CD14-positive monocyte (primary cell): Measurements from ENCODE around the gene MRGPRD. TPM values are rescaled to one million over a fixed set of nuclear protein-coding genes. Genes with fewer than 3 reads are reported as not detected.

Experiments
- DNase-seq, 3 donors: peaks; one replicate each; pipeline ENCODE4 v3.0.0-alpha.2; 2011 to 2022
- H2AFZ ChIP-seq: 2 replicates; pipeline ENCODE4 v1.6.0; 2012; ENCODE audit warnings: mild to moderate bottlenecking, low read depth, low read length, inconsistent platforms; ENCODE audit not compliant: insufficient read depth, poor library complexity, severe bottlenecking
- H3K27ac ChIP-seq, 2 donors: 1 replicate in 1 of 2; 2 replicates in 1 of 2; pipeline ENCODE4 v1.5.1; 2012 to 2013; ENCODE audit warnings: low read length in 2 of 2, control low read depth in 1 of 2, inconsistent platforms in 1 of 2, low read depth in 1 of 2, mild to moderate bottlenecking in 1 of 2
- H3K27me3 ChIP-seq, 2 donors: one replicate each; pipeline versions ENCODE4 v1.6.0 to v1.6.1; 2011 to 2013; ENCODE audit warnings: low read length in 2 of 2; ENCODE audit not compliant: control insufficient read depth in 2 of 2, insufficient read depth in 2 of 2
- H3K36me3 ChIP-seq, 2 donors: replicated peaks in 1 of 2; 1 replicate in 1 of 2; 2 replicates in 1 of 2; pipeline versions ENCODE4 v1.5.1 to v1.6.1; 2012 to 2013; ENCODE audit warnings: low read length in 2 of 2, control low read depth in 1 of 2, inconsistent platforms in 1 of 2, mild to moderate bottlenecking in 1 of 2; ENCODE audit not compliant: insufficient read depth in 2 of 2, control insufficient read depth in 1 of 2
- H3K4me1 ChIP-seq, 2 donors: 1 replicate in 1 of 2; 2 replicates in 1 of 2; pipeline versions ENCODE4 v1.5.1 to v1.6.1; 2012 to 2013; ENCODE audit warnings: low read length in 2 of 2, control low read depth in 1 of 2, inconsistent platforms in 1 of 2, mild to moderate bottlenecking in 1 of 2, moderate library complexity in 1 of 2; ENCODE audit not compliant: insufficient read depth in 2 of 2, control insufficient read depth in 1 of 2
- H3K4me2 ChIP-seq: replicated peaks from 2 replicates; pipeline ENCODE3; 2012; ENCODE audit warnings: low read length, moderate library complexity, mild to moderate bottlenecking; ENCODE audit not compliant: poor library complexity, severe bottlenecking; ENCODE audit errors: extremely low read depth
- H3K4me3 ChIP-seq, 3 experiments: fragments of 200-600 bp in 1 of 3; sonication (generic) in 1 of 3; replicated peaks in 1 of 3; 1 replicate in 2 of 3; 2 replicates in 1 of 3; pipeline ENCODE4 v1.5.1; 2011 to 2013; ENCODE audit warnings: low read length in 3 of 3, mild to moderate bottlenecking in 3 of 3, control low read depth in 2 of 3, low read depth in 2 of 3, inconsistent platforms in 1 of 3, moderate library complexity in 1 of 3
- H3K79me2 ChIP-seq: 2 replicates; pipeline ENCODE4 v1.6.0; 2012; ENCODE audit warnings: mild to moderate bottlenecking, control low read depth, inconsistent platforms, low read length, moderate library complexity; ENCODE audit not compliant: insufficient read depth
- H3K9ac ChIP-seq: 2 replicates; pipeline ENCODE4 v1.6.0; 2017; ENCODE audit warnings: low read length, mild to moderate bottlenecking; ENCODE audit not compliant: insufficient read depth, poor library complexity, severe bottlenecking
- H3K9me3 ChIP-seq, 2 donors: replicated peaks in 1 of 2; 1 replicate in 1 of 2; 2 replicates in 1 of 2; pipeline versions ENCODE4 v1.5.1 to v1.6.1; 2012 to 2013; ENCODE audit warnings: low read length in 2 of 2, control low read depth in 1 of 2; ENCODE audit not compliant: control insufficient read depth in 1 of 2, insufficient read depth in 1 of 2
- H4K20me1 ChIP-seq: 2 replicates; pipeline ENCODE4 v1.6.0; 2012; ENCODE audit warnings: mild to moderate bottlenecking, low read length, control low read depth, moderate library complexity; ENCODE audit not compliant: insufficient read depth
- H3K27ac Mint-ChIP-seq, 7 donors: one replicate each; pipeline ENCODE4 v1.8.0; 2020; ENCODE audit warnings: mild to moderate bottlenecking in 7 of 7, mixed read lengths in 7 of 7, moderate library complexity in 6 of 7, inconsistent platforms in 2 of 7
- H3K27me3 Mint-ChIP-seq, 3 donors: one replicate each; pipeline ENCODE4 v1.8.0; 2021 to 2022; ENCODE audit warnings: low read depth in 3 of 3, mild to moderate bottlenecking in 3 of 3, mixed read lengths in 3 of 3, moderate library complexity in 3 of 3, inconsistent platforms in 1 of 3
- H3K36me3 Mint-ChIP-seq, 2 donors: one replicate each; pipeline ENCODE4 v1.8.0; 2020; ENCODE audit warnings: mixed read lengths in 2 of 2, inconsistent platforms in 1 of 2, mild to moderate bottlenecking in 1 of 2
- H3K4me1 Mint-ChIP-seq: one replicate; pipeline ENCODE4 v1.8.0; 2020; ENCODE audit warnings: mild to moderate bottlenecking, mixed read lengths
- H3K4me3 Mint-ChIP-seq, 2 donors: one replicate each; pipeline ENCODE4 v1.8.0; 2020; ENCODE audit warnings: mild to moderate bottlenecking in 2 of 2, mixed read lengths in 2 of 2, moderate library complexity in 1 of 2
- H3K9me3 Mint-ChIP-seq, 7 donors: one replicate each; pipeline ENCODE4 v1.8.0; 2020 to 2022; ENCODE audit warnings: mixed read lengths in 7 of 7, mild to moderate bottlenecking in 6 of 7, moderate library complexity in 6 of 7, inconsistent platforms in 2 of 7
- CTCF ChIP-seq: fragments of 200-600 bp; IDR thresholded peaks from one replicate; pipeline ENCODE4 v1.8.0; 2022; ENCODE audit warnings: antibody characterized with exemption, mild to moderate bottlenecking
- WGBS: methylation state at CpG from one replicate; pipeline ENCODE4 v1.1.5; 2013; ENCODE audit warnings: missing lambda C conversion rate; ENCODE audit not compliant: insufficient coverage; 5-methylcytosine and 5-hydroxymethylcytosine counted together
- intact Hi-C, 2 donors: fragments of 100-400 bp; cut with micrococcal nuclease; formaldehyde crosslinking; loops; one replicate each; pipeline versions ENCODE4 v1.15.0 to v1.15.1; 2023
- polyA plus RNA-seq, 3 donors: library from polyadenylated mRNA; depleted of rRNA in 1 of 3; unstranded in 2 of 3; stranded (reverse) in 1 of 3; fragments of 300-500 nt in 2 of 3; fragments of >200 nt in 1 of 3; fragmentation: Illumina TruSeq in 2 of 3; gene quantifications; 1 replicate in 2 of 3; 2 replicates in 1 of 3; pipeline ENCODE4 v1.2.3, GENCODE V29; 2012 to 2021

The MRGPRD gene
- polyA plus RNA-seq, 3 donors = not detected

DNA sequence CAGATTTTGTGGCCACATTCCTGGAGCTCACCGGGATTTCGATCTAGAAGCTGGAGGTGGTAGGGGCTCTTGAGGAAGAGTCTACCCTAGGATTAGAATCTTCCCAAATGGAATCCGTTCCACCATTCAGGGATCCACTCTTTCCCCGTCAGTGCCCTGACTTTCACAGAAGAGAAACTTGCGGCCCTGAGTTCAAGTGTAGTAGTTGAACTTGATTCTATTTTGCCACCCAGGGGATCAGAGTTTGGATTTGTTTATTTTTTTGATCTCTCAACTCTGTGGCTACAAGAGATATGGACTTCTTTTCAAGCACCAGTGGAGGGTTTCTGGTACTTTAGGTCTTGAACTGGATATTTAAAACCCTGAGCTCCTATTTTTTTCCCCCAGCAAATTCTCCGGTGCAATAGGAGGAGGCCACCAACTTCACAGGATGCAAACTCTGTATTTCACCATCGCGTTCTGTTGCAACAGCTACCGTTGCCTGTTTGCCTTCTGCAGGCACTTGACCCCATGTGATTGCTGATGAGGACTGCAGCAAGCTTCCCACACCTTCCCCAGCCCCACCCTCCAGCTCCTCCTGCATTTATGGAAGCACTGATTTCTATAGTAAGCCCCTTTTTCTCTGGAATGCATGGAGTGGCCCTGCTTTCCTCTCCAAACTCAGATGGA is 47.1 kb upstream of the MRGPRD start:
- no peaks in the 10 kb centered on the region for H3K9me3 ChIP-seq
- Mint-ChIP-seq H3K27ac (peak overlapping the region; percentile 82 to 92 (median 90)), H3K27me3 (peaks cover 0 to 2% (median 0%) of the 10 kb centered on the region in 3 donors), H3K4me1 (peaks cover 67% of the 10 kb centered on the region), H3K36me3 (no peaks in the 10 kb centered on the region), H3K4me3 (peak overlapping the region; percentile 20 to 71), H3K9me3 (peaks cover 0 to 2% (median 0%) of the 10 kb centered on the region in 7 donors)
- H3K4me2 ChIP-seq = peak overlapping the region; percentile 61
- H3K79me2 ChIP-seq = no peaks in the 10 kb centered on the region
- peak overlapping the region; percentile 82 to 87 for H3K27ac ChIP-seq
- no peaks in the 10 kb centered on the region for H4K20me1 ChIP-seq
- H3K27me3 ChIP-seq = no peaks in the 10 kb centered on the region
- H2AFZ ChIP-seq = peak overlapping the region; percentile 62
- peak; percentile 64 to 86 (median 77) for DNase-seq
- peak overlapping the region in 1 of 3 experiments; percentile 45 for H3K4me3 ChIP-seq
- no peaks in the 10 kb centered on the region for H3K36me3 ChIP-seq
- WGBS = 15% methylated on average over 4 of the region's 9 CpGs
- peaks cover 65 to 75% of the 10 kb centered on the region in 2 donors for H3K4me1 ChIP-seq
- TF ChIP-seq CTCF = no peak
- intact Hi-C loops = no loop called here
- H3K9ac ChIP-seq = peak overlapping the region; percentile 21

GRCh38 chr11:69024509-69024908 is 43.7 kb upstream of the MRGPRD start:
- H2AFZ ChIP-seq = no peak overlapping the region
- no peak overlapping the region for H3K9ac ChIP-seq
- intact Hi-C loops = no loop called here
- H3K9me3 Mint-ChIP-seq = no peaks in the 10 kb centered on the region
- H3K9me3 ChIP-seq = no peaks in the 10 kb centered on the region
- H3K79me2 ChIP-seq = no peaks in the 10 kb centered on the region
- H3K36me3 ChIP-seq = no peaks in the 10 kb centered on the region
- H3K4me3 ChIP-seq = no peak overlapping the region
- no peak for TF ChIP-seq CTCF
- H3K4me3 Mint-ChIP-seq = no peak overlapping the region
- peaks cover 35% of the 10 kb centered on the region for H3K4me1 Mint-ChIP-seq
- no peaks in the 10 kb centered on the region for H3K27me3 ChIP-seq
- WGBS = 100% methylated on average over 2 of the region's 6 CpGs
- H3K4me2 ChIP-seq = no peak overlapping the region
- H4K20me1 ChIP-seq = no peaks in the 10 kb centered on the region
- no peak overlapping the region for H3K27ac Mint-ChIP-seq
- peaks cover 0 to 2% (median 1%) of the 10 kb centered on the region in 3 donors for H3K27me3 Mint-ChIP-seq
- peaks cover 34 to 41% of the 10 kb centered on the region in 2 donors for H3K4me1 ChIP-seq
- H3K27ac ChIP-seq = no peak overlapping the region
- DNase-seq = no peak
- H3K36me3 Mint-ChIP-seq = no peaks in the 10 kb centered on the region
